ENCODE measurements around the gene ZDHHC12. TPM values are rescaled to one million over a fixed set of nuclear protein-coding genes. Genes with fewer than 3 reads are reported as not detected.

The ZDHHC12 gene
- total and polyA plus RNA-seq, 3 experiments from 2014 or later: 67.3 to 82.0 (median 76.1) TPM

- Histone ChIP-seq H3K4me1 (ENCODE audit: insufficient read depth, low read length) (no peaks in the 10 kb centered on the region), H3K27me3 (ENCODE audit: insufficient read depth, low read length, poor library complexity, severe bottlenecking) (no peaks in the 10 kb centered on the region), H3K27ac (ENCODE audit: low read depth, low read length) (no peak overlapping the region), H3K36me3 (ENCODE audit: insufficient read depth, low read length) (no peaks in the 10 kb centered on the region), H3K9me3 (ENCODE audit: low read length) (no peaks in the 10 kb centered on the region), H3K4me3 (ENCODE audit: low read length) (no peak overlapping the region)
- ChIA-PET POLR2A (no interaction called here), CTCF (interaction anchor here (0.8 to 2.0 kb wide), 1 partner anchor 12 kb away, joined by 3 to 7 read pairs; the partner anchor contains the start of gene PKN3)
- H3K4me1 Mint-ChIP-seq: no peaks in the 10 kb centered on the region
- H3K36me3 Mint-ChIP-seq: peaks cover 0 to 2% (median 0%) of the 10 kb centered on the region in 3 donors
- H3K9me3 Mint-ChIP-seq: no peaks in the 10 kb centered on the region
- H3K4me3 Mint-ChIP-seq: no peak overlapping the region
- peak in 1 of 5 donors; percentile 36 for DNase-seq
- no peak overlapping the region for H3K27ac Mint-ChIP-seq
- H3K27me3 Mint-ChIP-seq: no peaks in the 10 kb centered on the region
These were observed 9.9 kb downstream of the ZDHHC12 start for GRCh38 chr9:128713941-128714573.

GRCh38 chr9:128713411-128713780, 10.5 kb downstream of the ZDHHC12 start:
- DNase-seq: peak in 1 of 5 donors; percentile 42

GRCh38 chr9:128712451-128713410, 11.2 kb downstream of the ZDHHC12 start:
- Mint-ChIP-seq H3K27ac (no peak overlapping the region), H3K4me1 (no peaks in the 10 kb centered on the region), H3K36me3 (peaks cover 0 to 2% (median 0%) of the 10 kb centered on the region in 3 donors), H3K4me3 (no peak overlapping the region), H3K9me3 (no peaks in the 10 kb centered on the region), H3K27me3 (no peaks in the 10 kb centered on the region)
- DNase-seq: peak in 1 of 5 donors; percentile 32
- no peaks in the 10 kb centered on the region for H3K27me3 ChIP-seq (ENCODE audit: insufficient read depth, low read length, poor library complexity, severe bottlenecking)
- H3K36me3 ChIP-seq (ENCODE audit: insufficient read depth, low read length): no peaks in the 10 kb centered on the region
- H3K9me3 ChIP-seq (ENCODE audit: low read length): no peaks in the 10 kb centered on the region
- H3K4me3 ChIP-seq (ENCODE audit: low read length): no peak overlapping the region
- H3K4me1 ChIP-seq (ENCODE audit: insufficient read depth, low read length): no peaks in the 10 kb centered on the region
- POLR2A ChIA-PET: no interaction called here
- no peak overlapping the region for H3K27ac ChIP-seq (ENCODE audit: low read depth, low read length)
- CTCF ChIA-PET: interaction anchor here (0.5 to 2.0 kb wide), 2 partner anchors 11 to 571 kb away, joined by 3 to 7 read pairs; partner anchors contain the start of gene PKN3

More at GRCh38 chr9:128713411-128713780, 10.5 kb downstream of the ZDHHC12 start:
- ChIA-PET CTCF (interaction anchor here (2.0 kb wide), 1 partner anchor 11 kb away, joined by 7 read pairs; the partner anchor contains the start of gene PKN3), POLR2A (no interaction called here)
- Mint-ChIP-seq H3K36me3 (peaks cover 0 to 2% (median 0%) of the 10 kb centered on the region in 3 donors), H3K27me3 (no peaks in the 10 kb centered on the region), H3K27ac (no peak overlapping the region), H3K4me1 (no peaks in the 10 kb centered on the region), H3K9me3 (no peaks in the 10 kb centered on the region), H3K4me3 (no peak overlapping the region)
- Histone ChIP-seq H3K36me3 (ENCODE audit: insufficient read depth, low read length) (no peaks in the 10 kb centered on the region), H3K27ac (ENCODE audit: low read depth, low read length) (no peak overlapping the region), H3K4me3 (ENCODE audit: low read length) (no peak overlapping the region), H3K4me1 (ENCODE audit: insufficient read depth, low read length) (no peaks in the 10 kb centered on the region), H3K9me3 (ENCODE audit: low read length) (no peaks in the 10 kb centered on the region), H3K27me3 (ENCODE audit: insufficient read depth, low read length, poor library complexity, severe bottlenecking) (no peaks in the 10 kb centered on the region)

GRCh38 chr9:128707446-128707845, 16.5 kb downstream of the ZDHHC12 start:
- ChIA-PET CTCF (no interaction called here), POLR2A (interaction anchor here (1.1 kb wide), 1 partner anchor 17 kb away, joined by 3 read pairs; no protein-coding TSS in a partner anchor)
- no peaks in the 10 kb centered on the region for H3K9me3 Mint-ChIP-seq
- H3K27ac Mint-ChIP-seq: no peak overlapping the region
- peaks cover 0 to 2% (median 0%) of the 10 kb centered on the region in 3 donors for H3K36me3 Mint-ChIP-seq
- H3K4me3 ChIP-seq (ENCODE audit: low read length): no peak overlapping the region
- no peaks in the 10 kb centered on the region for H3K27me3 ChIP-seq (ENCODE audit: insufficient read depth, low read length, poor library complexity, severe bottlenecking)
- no peaks in the 10 kb centered on the region for H3K9me3 ChIP-seq (ENCODE audit: low read length)
- peaks cover 0 to 1% of the 10 kb centered on the region in 2 donors for H3K27me3 Mint-ChIP-seq
- H3K4me1 ChIP-seq (ENCODE audit: insufficient read depth, low read length): no peaks in the 10 kb centered on the region
- no peaks in the 10 kb centered on the region for H3K36me3 ChIP-seq (ENCODE audit: insufficient read depth, low read length)
- no peak overlapping the region for H3K4me3 Mint-ChIP-seq
- H3K27ac ChIP-seq (ENCODE audit: low read depth, low read length): no peak overlapping the region
- H3K4me1 Mint-ChIP-seq: peaks cover 0 to 6% (median 0%) of the 10 kb centered on the region in 3 donors
- DNase-seq: peak in 1 of 5 donors; percentile 1

GRCh38 chr9:128706671-128707381, 17.1 kb downstream of the ZDHHC12 start:
- POLR2A ChIA-PET: no interaction called here
- CTCF ChIA-PET: no interaction called here

GRCh38 chr9:128706045-128706444, 17.9 kb downstream of the ZDHHC12 start:
- Histone ChIP-seq H3K27ac (ENCODE audit: low read depth, low read length) (no peak overlapping the region), H3K4me3 (ENCODE audit: low read length) (no peak overlapping the region), H3K4me1 (ENCODE audit: insufficient read depth, low read length) (peaks cover 7% of the 10 kb centered on the region), H3K9me3 (ENCODE audit: low read length) (no peaks in the 10 kb centered on the region), H3K36me3 (ENCODE audit: insufficient read depth, low read length) (no peaks in the 10 kb centered on the region), H3K27me3 (ENCODE audit: insufficient read depth, low read length, poor library complexity, severe bottlenecking) (no peaks in the 10 kb centered on the region)
- peak in 1 of 5 donors; percentile 44 for DNase-seq
- Mint-ChIP-seq H3K4me3 (peak overlapping the region in 1 of 7 donors; percentile 15), H3K4me1 (peaks cover 7 to 17% (median 9%) of the 10 kb centered on the region in 3 donors), H3K9me3 (no peaks in the 10 kb centered on the region), H3K36me3 (peaks cover 0 to 1% (median 0%) of the 10 kb centered on the region in 3 donors), H3K27me3 (peaks cover 0 to 1% of the 10 kb centered on the region in 2 donors), H3K27ac (peak overlapping the region in 3 of 8 donors; percentile 0 to 39 (median 3))
- CTCF ChIA-PET: no interaction called here
- POLR2A ChIA-PET: no interaction called here

More at GRCh38 chr9:128706671-128707381, 17.1 kb downstream of the ZDHHC12 start:
- no peaks in the 10 kb centered on the region for H3K27me3 ChIP-seq (ENCODE audit: insufficient read depth, low read length, poor library complexity, severe bottlenecking)
- Mint-ChIP-seq H3K27me3 (peaks cover 0 to 1% of the 10 kb centered on the region in 2 donors), H3K27ac (peak overlapping the region in 1 of 8 donors; percentile 47), H3K36me3 (peaks cover 0 to 1% (median 0%) of the 10 kb centered on the region in 3 donors), H3K4me3 (no peak overlapping the region), H3K9me3 (no peaks in the 10 kb centered on the region), H3K4me1 (peaks cover 4 to 10% (median 5%) of the 10 kb centered on the region in 3 donors)
- H3K9me3 ChIP-seq (ENCODE audit: low read length): no peaks in the 10 kb centered on the region
- H3K36me3 ChIP-seq (ENCODE audit: insufficient read depth, low read length): no peaks in the 10 kb centered on the region
- H3K27ac ChIP-seq (ENCODE audit: low read depth, low read length): no peak overlapping the region
- H3K4me1 ChIP-seq (ENCODE audit: insufficient read depth, low read length): peaks cover 4% of the 10 kb centered on the region
- peak in 1 of 5 donors; percentile 41 for DNase-seq
- no peak overlapping the region for H3K4me3 ChIP-seq (ENCODE audit: low read length)

GRCh38 chr9:128705051-128705965, 18.6 kb downstream of the ZDHHC12 start:
- H3K27ac ChIP-seq (ENCODE audit: low read depth, low read length): no peak overlapping the region
- ChIA-PET POLR2A (no interaction called here), CTCF (interaction anchor here (0.8 kb wide), 1 partner anchor 88 kb away, joined by 3 read pairs; no protein-coding TSS in a partner anchor)
- peaks cover 7% of the 10 kb centered on the region for H3K4me1 ChIP-seq (ENCODE audit: insufficient read depth, low read length)
- no peak overlapping the region for H3K4me3 ChIP-seq (ENCODE audit: low read length)
- H3K9me3 ChIP-seq (ENCODE audit: low read length): no peaks in the 10 kb centered on the region
- Mint-ChIP-seq H3K36me3 (peaks cover 0 to 1% (median 0%) of the 10 kb centered on the region in 3 donors), H3K9me3 (no peaks in the 10 kb centered on the region), H3K27ac (peak overlapping the region in 1 of 8 donors; percentile 39), H3K4me3 (peak overlapping the region in 1 of 7 donors; percentile 10), H3K4me1 (peaks cover 7 to 17% (median 9%) of the 10 kb centered on the region in 3 donors), H3K27me3 (peaks cover 0 to 1% of the 10 kb centered on the region in 2 donors)
- H3K27me3 ChIP-seq (ENCODE audit: insufficient read depth, low read length, poor library complexity, severe bottlenecking): no peaks in the 10 kb centered on the region
- peak in 1 of 5 donors; percentile 43 for DNase-seq
- no peaks in the 10 kb centered on the region for H3K36me3 ChIP-seq (ENCODE audit: insufficient read depth, low read length)
